HG03575 (cell line): ENCODE data around the gene HPGDS.
"Not testable (repeated sequence)": the region's sequence is repeated elsewhere in the genome, so short reads cannot be mapped to it uniquely, and the experiment has no call there.

ENCODE experiments used
- ATAC-seq: cut with Tn5 transposase; IDR thresholded peaks from one replicate; pipeline ENCODE4 v1.9.1; 2021; ENCODE audit not compliant: unreplicated experiment, insufficient number of reproducible peaks, low FRiP score; ENCODE audit errors: extremely low read depth

Gene HPGDS

DNA sequence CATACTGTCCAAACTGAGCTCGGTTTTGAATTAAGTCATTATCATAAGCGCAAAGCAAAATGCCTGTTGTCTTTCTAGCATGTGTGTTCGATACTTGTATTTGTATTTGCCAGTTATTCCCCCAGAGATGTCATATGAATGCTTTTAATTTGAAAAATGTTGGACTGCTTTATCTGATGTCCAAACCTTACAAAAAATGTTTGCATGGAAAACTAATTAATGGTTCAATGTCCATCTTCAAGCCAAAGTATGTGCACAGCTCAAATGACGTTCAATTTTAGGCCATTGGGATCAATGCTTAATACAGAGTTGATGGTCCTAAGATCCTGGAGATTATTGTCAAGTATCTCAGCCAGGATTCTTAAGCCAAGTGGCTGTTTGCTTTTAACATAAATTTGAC lies 17.2 kb upstream of the HPGDS start:
- no peak for ATAC-seq

DNA sequence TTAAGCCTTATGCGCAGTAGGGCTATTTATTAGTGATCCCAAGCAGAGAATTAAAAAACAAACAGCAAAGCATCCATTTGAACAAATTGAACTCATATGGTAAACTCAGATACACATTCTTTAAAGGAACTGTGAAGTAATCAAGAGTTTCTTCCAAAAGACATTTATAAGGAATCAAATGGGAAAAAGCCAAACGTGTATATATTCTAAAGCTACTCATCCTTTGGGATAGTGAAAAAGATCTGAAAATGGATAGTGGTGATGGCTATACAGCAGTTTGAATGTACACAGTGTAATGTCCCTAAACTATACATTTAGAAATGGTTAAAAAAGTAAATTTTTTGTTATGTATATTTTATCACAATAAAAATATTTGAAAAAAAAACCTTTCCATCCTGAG lies 16.6 kb upstream of the HPGDS start:
- ATAC-seq, result no peak

DNA sequence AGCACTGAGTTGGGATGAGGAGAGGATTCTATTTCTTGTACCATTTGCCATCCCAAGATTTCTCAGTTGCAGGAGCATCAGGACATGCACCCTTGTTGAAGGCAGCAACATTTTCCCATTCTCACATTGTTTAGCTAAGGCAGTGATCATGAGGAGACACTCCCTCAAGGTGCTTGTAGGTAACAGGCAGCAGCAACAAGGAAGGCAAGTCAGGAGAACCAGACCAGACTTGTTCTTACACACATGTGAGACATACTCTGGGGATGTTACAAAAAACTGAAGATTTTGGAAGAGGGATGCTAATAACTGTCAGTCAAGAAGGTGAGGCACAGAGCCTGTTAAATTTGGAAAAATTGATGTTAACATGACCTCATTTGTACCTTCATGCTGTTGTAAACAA lies 15.5 kb upstream of the HPGDS start:
- no peak for ATAC-seq

DNA sequence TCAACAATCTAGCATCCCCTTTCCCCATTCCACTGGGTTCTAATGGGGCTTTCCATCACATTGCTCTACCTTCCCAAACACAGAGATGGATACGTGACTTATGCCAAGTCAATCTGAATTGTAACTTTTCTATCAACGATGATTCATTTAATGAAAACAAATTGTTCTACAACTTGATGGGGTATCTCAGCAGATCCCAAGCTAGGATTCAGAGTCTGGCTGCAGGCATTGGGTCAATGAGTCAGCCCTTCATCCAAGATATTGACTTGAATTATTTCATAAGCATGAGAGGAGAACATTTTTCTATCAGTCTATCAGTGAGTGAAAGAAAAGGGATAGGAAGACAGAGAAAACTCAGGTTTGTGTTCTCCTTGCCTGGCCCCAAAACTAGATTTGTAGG lies 15.0 kb upstream of the HPGDS start:
- ATAC-seq, result no peak

DNA sequence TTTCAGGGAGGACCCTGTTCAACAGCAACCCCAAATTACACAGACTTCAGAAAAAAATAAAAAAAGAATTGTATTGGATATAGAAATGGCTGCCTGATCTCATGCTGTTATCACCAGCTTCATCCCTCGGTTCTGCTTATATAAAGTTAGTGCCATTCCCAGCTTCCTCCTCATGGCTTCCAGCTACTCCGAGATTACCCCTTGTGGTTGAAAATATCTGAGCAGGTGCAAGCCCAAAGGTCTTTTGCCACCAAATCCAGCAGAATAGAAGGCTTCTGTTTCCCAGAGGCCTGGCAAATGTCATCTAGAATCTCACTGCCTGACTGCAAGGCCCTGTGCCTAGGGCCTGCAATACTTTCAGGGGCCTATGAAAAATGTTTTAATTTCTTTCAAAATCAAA lies 13.8 kb upstream of the HPGDS start:
- ATAC-seq, result no peak

DNA sequence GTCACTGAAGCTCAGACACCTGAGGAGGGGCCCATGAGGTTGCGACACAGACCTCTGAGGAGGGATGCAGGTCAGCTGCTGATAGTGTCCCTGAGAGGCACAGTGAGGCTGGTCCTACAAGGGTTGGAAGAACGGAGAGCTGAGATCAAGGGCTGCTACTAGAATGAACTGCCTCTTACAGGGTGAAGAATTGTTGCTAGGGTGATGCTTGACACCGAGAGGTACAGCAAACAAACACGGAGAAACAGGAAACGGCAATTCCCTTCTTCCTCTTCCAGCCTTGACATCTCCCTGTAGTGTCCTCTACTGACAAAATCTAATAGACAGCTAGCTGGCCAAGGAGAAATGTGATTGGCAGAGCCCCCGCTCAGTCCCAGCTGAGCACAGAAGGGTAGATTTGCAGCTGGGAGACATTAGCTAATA lies 11.8 kb upstream of the HPGDS start:
- ATAC-seq, result no peak

DNA sequence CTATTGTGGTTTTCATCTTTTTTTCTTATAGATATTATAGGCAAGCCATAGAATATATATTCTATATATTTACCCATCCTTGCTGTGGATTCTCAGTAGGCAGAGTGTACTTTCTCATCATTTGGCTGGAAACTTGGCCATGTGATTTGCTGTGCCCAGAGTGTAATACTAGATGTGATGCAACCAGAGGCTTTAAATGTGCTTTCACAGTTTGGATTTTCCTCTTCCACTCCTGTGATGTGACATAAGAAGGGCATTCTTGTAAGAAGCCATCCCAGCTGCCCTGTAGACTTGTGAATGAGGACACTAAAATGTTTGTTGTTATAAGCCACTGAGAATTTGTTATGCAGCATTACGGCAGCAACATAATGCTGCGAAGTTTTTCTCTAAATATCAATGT lies 10.4 kb upstream of the HPGDS start:
- no peak for ATAC-seq

DNA sequence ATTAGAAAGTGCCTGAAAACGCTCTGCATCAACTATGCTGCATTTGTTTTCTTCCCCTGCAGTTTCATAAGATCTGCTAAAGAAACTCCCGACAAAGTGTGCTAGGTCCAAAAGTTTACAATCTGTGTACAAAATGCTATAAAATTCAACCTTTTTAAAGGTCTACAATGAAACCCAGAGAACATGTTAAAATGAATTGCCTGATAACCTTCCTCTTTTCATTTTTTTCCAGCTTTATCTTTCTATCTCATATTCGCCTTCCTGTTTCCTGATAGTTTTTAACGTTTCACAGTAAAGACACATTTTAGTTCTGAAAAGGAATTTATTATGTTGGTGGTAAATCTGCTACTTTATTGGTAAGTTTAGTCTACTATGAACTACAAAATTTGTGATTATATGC lies 9.5 kb upstream of the HPGDS start:
- ATAC-seq, result no peak

DNA sequence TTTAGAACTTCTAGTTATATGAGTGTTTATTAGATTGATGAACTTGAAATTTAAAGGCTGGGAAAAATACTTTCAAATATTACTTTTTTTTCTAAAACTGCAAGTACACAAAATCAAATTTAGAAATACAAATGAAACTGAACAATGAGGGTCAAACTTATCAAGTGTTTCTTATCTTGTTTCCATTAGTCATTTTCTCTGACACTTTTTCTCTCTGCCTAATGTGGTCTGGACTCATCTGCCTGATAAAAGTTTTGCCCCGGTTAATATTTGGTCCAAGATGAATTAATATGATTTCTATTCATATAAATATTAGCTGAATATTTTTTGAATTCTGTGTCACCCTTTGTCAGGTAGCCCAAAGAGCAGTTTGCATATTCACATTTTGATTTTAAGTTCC lies 8.7 kb upstream of the HPGDS start:
- no peak for ATAC-seq

DNA sequence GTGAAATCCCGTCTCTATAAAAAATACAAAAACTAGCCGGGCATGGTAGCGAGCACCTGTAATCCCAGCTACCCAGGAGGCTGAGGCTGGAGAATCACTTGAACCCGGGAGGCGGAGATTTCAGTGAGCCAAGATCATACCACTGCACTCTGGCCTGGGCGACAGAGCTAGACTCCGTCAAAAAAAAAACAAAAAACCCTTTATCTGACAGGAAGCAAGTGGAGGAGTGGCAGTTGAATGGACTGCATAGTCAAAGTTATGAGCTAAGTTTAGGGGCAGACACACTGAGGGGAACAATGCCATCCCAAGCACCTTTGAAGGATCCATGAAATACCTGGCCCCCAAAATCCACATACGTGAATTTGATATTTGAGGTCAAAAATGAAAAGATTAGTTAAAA lies 7.5 kb upstream of the HPGDS start:
- no peak for ATAC-seq

DNA sequence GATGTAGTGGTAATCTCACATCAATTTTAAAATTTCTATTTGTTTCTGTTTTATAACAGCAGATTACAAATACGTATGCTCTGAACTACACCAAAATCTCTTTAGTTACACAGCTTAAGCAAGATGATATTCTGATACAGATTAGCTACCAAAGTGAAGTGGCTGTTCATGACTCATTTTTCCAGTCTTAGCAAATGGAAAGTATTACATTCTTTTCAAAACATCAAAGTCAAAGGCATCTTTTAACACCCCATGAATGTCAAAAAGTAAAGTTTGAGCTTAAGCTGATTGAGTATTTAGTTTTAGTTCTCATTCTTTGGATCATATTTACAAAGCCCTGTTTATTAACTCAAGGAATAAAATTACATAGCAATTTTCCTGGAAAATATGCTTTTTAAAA lies 6.6 kb upstream of the HPGDS start:
- ATAC-seq, result no peak

DNA sequence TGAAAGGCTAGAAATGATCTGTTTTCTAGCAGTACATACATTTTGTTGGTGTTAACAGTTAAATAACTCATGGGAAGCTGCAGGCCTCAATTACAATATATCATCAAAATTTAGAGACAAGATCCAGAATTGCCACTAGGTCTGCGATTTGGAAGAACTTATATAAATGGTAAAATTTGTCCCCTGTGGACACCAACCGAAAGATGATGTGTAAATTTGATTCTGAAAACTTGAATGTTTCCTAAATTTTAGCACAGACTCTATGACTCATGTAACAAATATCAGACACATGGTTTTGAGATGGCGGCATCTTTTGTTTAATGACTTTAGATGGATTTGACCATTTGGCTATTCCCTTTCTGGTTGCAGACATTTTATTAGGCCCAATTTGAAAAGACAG lies 6.0 kb upstream of the HPGDS start:
- no peak for ATAC-seq

DNA sequence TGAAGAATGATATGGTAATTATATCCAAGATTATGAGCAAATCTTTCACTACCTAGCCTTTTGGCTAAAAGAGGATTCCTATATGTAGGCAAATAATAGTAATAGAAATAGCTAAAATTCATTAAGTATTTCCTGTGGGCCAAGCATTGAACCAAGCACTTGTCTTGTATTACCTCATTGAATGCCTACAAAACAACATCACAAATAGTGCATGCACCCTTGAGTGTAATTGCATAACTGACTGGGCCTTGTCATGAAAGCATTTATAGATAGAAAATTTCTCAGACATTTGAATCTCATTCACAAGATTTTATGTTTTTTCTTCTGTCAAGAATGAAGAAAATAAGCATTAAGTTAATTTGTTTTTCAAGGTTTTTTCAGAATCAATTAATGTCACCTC lies 3.9 kb upstream of the HPGDS start:
- no peak for ATAC-seq

DNA sequence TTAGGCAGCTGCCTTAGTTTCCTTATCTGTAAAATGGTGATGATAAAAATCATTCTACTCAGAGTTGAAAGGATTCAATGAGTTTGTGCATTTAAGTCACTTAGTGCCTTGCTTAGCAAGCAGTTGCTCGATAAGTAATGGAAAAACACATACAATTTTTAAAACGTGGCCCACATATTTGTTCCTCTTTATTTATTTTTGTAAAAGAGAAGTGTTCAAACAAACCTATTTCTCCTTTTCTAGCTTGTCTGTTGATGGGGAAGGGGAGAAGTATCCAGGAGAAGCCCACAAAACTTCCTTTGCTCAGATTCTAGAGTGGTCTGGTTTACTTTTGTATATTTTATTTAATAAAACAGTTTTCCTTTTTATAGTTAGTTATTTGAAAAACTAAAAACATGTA lies 3.3 kb upstream of the HPGDS start:
- ATAC-seq, result no peak

DNA sequence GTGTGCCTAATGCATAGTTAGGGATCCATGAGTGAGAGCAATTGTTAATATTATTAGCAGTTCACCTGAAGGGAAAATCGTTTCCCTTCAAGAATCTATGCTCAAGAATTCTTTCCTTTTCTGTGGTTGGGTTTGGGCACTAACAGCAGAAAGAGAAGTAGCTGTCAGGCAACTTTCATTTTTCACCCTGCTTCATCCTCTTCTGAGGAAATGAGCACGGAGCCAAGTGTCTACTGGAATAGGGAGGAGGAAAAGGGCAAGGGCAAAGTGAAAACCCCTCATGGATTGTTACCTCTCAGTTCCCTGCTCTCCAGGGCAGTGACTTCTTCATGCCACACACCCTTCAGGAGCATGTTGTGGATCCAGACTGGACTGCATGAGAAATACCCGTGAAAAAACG lies 2.6 kb upstream of the HPGDS start:
- ATAC-seq, result no peak

DNA sequence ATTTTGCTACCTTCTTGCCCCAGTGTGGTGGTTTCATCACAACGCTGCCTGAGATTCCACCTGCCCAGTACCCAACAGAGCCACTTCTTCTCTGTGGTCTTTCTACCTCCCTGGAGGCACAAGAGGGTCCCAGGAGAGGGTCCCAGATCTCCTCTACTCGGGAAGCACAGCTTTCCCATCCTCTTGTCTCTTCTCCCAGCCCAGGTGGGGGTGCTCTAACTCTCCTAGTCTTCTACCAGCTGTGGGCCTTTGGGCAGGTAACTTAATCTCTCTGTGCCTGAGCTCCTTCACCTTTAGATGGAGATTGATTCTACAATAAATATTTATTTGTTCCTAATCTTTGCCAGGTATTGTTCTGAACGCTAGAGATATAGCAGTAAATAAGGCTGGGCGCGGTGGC lies 1.8 kb upstream of the HPGDS start:
- ATAC-seq, result no peak

DNA sequence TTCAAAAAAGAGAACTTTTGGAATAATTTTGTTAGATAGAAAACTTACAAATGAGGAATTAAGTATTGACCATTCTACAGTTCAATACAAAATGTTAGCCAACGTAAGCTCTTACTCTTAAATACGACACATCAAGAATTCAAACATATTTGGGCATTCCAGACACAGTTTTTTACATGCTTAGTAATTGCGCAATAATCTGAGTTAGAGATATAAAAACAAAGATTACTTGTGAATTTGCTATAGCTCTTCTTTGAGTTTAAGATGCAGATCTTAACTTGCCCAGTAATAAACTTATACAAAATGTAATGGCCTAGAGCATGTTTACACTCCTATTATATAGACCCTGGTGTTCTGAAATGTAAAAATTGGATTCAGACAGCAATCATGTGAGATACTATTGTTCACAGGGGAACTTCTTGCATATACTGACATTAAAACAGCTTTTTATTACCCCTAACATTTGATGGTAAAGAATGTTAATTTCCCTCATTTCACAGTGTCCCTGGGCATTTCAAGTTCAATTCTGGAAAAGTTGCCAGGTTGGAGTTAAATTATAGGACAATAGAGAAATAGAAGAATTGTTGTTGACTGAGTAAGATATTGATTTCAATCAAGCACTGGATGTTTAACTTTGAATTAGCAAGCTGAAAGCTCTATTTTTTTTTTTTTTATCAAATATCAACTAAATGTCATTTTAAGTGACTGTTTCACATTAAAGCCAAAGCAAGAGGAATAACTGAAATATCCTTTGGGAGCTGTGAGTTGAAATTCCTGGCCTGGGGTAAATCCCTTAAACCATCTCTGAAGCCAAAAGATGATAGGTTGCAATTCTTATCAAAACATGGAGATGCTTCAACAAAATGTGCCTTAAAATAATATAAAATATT lies 910 bp downstream of the HPGDS start:
- ATAC-seq, result no peak

DNA sequence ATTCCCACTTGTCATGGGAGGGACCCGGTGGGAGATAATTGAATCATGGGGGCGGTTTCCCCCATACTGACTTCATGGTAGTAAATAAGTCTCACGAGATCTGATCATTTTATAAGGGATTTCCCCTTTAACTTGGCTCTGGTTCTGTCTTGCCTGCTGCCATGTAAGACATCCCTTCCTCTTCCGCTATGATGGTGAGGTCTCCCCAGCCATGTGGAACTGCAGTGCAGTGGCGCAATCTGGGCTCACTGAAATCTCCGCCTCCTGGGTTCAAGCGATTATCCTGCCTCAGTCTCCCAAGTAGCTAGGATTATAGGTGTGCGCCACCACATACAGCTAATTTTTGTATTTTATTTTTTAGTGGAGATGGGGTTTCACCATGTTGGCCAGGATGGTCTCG lies 2.9 kb downstream of the HPGDS start:
- no peak for ATAC-seq

DNA sequence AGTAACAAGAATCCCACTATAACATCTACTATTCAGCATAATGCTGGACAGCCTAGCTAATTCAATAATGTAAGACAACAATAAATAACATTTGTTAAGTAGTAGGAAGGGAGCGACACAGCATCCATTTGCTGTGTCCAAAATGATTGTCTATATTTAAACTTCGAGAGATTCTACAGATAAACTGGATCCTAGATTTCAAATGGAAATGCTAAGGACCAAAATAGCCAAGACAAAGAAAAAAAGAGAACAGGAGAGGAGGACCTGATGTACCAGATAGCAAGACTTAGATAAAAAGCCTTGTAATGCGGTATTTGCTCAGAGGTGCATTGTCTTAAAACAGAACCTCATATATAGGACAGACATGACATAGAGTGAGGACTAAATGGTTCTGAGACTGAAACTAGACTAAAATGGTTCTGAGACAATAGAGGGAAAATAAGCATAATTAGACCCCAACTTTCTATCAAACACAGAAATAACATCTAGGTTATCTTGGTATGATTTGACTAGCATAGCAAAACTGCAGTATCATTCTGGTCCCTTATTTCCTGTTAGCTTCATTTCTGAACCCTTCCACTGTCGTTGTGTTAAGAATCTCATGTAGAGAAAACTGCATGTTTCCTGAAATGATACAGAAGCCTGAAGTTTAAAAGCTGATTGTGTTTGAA lies 3.8 kb downstream of the HPGDS start:
- peak; percentile 89 for ATAC-seq

DNA sequence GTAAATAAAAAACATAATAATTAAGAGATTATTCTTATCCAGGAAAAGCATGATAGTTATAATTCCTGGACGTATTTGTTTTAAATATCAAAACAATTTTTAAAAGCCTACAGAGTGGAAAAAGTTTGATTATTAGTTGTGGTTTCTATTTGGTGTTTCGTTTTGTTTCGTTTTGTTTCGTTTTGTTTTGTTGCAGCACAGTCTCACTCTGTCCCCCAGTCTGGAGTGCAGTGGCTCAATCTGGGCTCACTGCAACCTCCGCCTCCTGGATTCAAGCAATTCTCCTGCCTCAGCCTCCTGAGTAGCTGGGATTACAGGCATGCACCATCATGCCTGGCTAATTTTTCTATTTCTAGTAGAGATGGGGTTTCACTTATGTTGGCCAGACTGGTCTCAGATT lies 5.8 kb downstream of the HPGDS start:
- ATAC-seq, result not testable (repeated sequence)

DNA sequence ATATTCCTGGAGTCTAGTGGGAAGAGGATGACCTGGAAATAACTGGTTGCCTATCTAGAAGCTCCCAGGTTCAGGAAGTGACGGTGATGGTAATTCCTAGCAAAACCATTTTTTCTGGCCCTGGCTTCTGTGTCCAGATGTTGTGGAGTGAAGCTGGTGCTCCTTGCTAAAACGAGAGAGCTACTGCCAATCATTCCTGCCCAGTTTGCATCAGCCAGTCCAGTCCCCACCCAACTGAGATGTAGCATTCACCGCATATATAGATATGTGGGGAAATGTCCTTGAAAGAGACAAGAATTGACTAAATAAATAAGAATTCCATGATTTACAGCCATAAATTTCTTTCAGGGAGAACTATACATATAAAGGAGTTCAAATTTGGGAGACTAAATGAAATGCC lies 6.3 kb downstream of the HPGDS start:
- no peak for ATAC-seq
